ENCODE data around the gene ABLIM2.
"Not testable (repeated sequence)": the region's sequence is repeated elsewhere in the genome, so short reads cannot be mapped to it uniquely, and the experiment has no call there.

Gene ABLIM2

GRCh38 chr4:7949759-7950158 is 208.9 kb downstream of the ABLIM2 start:
- Mint-ChIP-seq H3K9me3 (no peaks in the 10 kb centered on the region), H3K27ac (ENCODE audit: low read depth) (peak overlapping the region; percentile 45), H3K4me3 (no peak overlapping the region), H3K36me3 (ENCODE audit: insufficient read depth) (peaks cover 3% of the 10 kb centered on the region), H3K27me3 (no peaks in the 10 kb centered on the region), H3K4me1 (peaks cover 15% of the 10 kb centered on the region)
- DNase-seq (ENCODE audit: low spot score in 2 of 2) = no peak
- ATAC-seq (replicated peaks; ENCODE audit: extremely low read depth, poor library complexity, severe bottlenecking) = no peak

DNA sequence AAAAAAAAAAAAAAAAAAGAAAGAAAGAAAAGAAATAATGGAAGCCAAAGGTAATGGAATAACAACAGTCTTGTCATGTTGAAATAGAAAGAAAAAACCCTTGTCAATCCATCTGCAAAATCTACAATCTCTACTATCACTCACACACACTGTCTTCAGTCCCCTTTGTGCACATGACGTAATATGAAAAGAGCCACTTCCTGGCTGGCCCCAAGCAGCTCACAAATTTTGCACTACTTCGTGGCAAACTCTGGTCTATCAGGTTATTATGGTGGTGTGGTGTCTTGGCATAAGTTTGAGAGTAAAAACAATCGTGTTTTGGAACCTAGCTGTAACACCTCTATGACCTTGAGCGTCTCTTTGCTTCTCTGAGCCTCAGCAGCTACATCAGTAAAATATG is 210.7 kb downstream of the ABLIM2 start:
- H3K4me1 Mint-ChIP-seq = peaks cover 15% of the 10 kb centered on the region
- peaks cover 3% of the 10 kb centered on the region for H3K36me3 Mint-ChIP-seq (ENCODE audit: insufficient read depth)
- H3K27ac Mint-ChIP-seq (ENCODE audit: low read depth) = no peak overlapping the region
- DNase-seq (ENCODE audit: low spot score in 2 of 2) (peak in 1 of 2 donors; percentile 35), ATAC-seq (replicated peaks; ENCODE audit: extremely low read depth, poor library complexity, severe bottlenecking) (peak; percentile 99)
- no peak overlapping the region for H3K4me3 Mint-ChIP-seq
- H3K9me3 Mint-ChIP-seq = no peaks in the 10 kb centered on the region
- no peaks in the 10 kb centered on the region for H3K27me3 Mint-ChIP-seq

DNA sequence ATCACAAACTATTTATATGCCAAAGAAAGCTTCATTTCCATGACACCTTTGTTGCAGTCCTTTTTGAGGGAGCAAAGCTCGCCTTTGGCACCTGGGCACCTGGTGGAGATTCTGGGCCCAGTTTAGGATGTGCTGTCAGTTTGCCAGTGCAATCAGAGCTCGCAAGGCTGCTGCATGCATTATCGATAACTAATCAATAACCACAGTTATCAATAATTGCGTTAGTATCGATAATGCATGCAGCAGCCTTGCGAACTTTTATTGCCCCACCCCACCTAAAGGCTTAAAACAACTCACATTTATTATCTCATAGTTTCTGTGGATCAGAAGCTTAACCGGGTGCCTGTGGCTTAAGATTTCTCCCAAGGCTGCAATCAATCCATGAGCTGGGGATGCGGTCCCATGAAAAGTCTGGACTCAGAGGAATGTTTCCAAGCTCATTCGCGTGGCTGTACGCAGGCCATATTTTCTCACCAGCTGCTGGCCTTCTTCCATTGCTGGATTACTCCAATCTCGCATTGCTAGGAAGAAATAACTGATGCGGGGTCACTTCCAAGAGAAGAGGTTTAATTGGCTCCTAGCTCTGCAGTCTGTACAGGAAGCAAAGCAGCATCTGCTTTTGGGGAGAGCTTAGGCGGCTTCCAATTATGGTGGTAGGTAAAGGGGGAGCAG is 212.8 kb downstream of the ABLIM2 start:
- Mint-ChIP-seq H3K4me3 (no peak overlapping the region), H3K27ac (ENCODE audit: low read depth) (peak overlapping the region; percentile 41), H3K9me3 (no peaks in the 10 kb centered on the region), H3K4me1 (peaks cover 15% of the 10 kb centered on the region), H3K36me3 (ENCODE audit: insufficient read depth) (peaks cover 3% of the 10 kb centered on the region), H3K27me3 (no peaks in the 10 kb centered on the region)
- DNase-seq (ENCODE audit: low spot score in 2 of 2) = no peak
- no peak for ATAC-seq (replicated peaks; ENCODE audit: extremely low read depth, poor library complexity, severe bottlenecking)

DNA sequence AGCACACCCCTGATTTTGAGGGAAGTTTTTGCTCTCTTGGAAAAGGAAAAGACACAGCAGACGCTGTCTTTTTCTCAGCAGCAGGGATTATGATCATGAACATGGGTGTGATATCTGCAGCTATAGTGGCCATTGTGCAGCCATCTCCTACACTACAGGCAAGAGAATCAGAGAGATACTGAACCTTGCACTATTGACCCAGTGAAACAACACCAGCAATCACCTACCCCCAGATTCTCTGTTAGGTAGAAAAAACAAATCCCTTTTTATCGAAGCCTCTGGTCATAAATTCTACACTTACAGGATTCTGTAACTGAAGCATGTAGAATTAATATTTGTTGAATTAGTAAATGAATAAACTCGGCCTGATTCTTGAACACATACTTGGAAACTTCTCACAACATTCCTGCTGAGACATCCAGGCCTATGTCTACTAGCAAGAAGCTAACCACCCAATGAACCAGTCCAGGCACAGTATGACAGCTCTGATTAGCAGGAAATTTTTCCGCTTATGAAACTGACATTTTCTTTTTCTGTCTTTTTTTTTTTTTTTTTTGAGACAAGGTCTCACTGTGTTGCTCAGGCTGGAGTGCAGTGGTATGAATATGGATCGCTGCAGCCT is 213.9 kb downstream of the ABLIM2 start:
- Mint-ChIP-seq H3K4me1 (peaks cover 15% of the 10 kb centered on the region), H3K9me3 (no peaks in the 10 kb centered on the region), H3K36me3 (ENCODE audit: insufficient read depth) (peaks cover 5% of the 10 kb centered on the region), H3K27ac (ENCODE audit: low read depth) (no peak overlapping the region), H3K27me3 (no peaks in the 10 kb centered on the region), H3K4me3 (no peak overlapping the region)
- DNase-seq (ENCODE audit: low spot score in 2 of 2) (no peak), ATAC-seq (replicated peaks; ENCODE audit: extremely low read depth, poor library complexity, severe bottlenecking) (no peak)

- H3K27me3 Mint-ChIP-seq; H3K9me3 Mint-ChIP-seq; H3K27ac Mint-ChIP-seq (ENCODE audit: low read depth); DNase-seq (ENCODE audit: low spot score in 2 of 2); H3K4me3 Mint-ChIP-seq; ATAC-seq (replicated peaks; ENCODE audit: extremely low read depth, poor library complexity, severe bottlenecking); H3K36me3 Mint-ChIP-seq (ENCODE audit: insufficient read depth); H3K4me1 Mint-ChIP-seq: not testable (repeated sequence)
Measured at GRCh38 chr4:7943688-7944087, 214.9 kb downstream of the ABLIM2 start.

- Mint-ChIP-seq H3K27ac (ENCODE audit: low read depth) (no peak overlapping the region), H3K27me3 (no peaks in the 10 kb centered on the region), H3K4me1 (peaks cover 8% of the 10 kb centered on the region), H3K36me3 (ENCODE audit: insufficient read depth) (peaks cover 6% of the 10 kb centered on the region), H3K4me3 (no peak overlapping the region), H3K9me3 (no peaks in the 10 kb centered on the region)
- no peak for DNase-seq (ENCODE audit: low spot score in 2 of 2)
- ATAC-seq (replicated peaks; ENCODE audit: extremely low read depth, poor library complexity, severe bottlenecking) = no peak
Measured at GRCh38 chr4:7943211-7943610, 215.4 kb downstream of the ABLIM2 start.

DNA sequence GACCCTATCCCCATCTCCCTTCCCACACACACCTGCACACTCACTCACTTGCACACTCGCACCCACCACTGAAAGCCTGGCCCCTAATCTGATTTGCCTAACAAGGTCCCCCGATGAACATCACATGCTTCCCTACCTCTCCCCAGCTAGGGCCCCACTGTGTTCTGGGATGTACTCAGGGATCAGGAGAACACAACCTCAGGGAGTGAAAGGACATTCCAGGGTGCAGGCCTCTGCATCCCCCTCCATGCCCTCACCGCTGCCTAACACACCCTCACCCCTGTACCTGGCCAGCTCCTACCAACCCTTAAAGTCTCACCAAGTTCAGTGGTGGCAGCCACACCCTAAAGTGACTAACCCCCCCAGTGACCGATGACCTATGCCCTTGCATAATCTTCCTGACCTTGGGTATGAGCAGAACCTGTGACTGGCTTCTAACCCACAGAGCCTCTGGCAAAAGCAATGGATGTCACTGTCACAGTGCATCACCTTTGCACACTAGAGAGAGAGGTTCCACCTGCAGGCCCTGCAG is 216.6 kb downstream of the ABLIM2 start:
- ATAC-seq (replicated peaks; ENCODE audit: extremely low read depth, poor library complexity, severe bottlenecking) (no peak), DNase-seq (ENCODE audit: low spot score in 2 of 2) (no peak)
- no peaks in the 10 kb centered on the region for H3K27me3 Mint-ChIP-seq
- H3K27ac Mint-ChIP-seq (ENCODE audit: low read depth) = no peak overlapping the region
- H3K36me3 Mint-ChIP-seq (ENCODE audit: insufficient read depth) = peaks cover 6% of the 10 kb centered on the region
- H3K9me3 Mint-ChIP-seq = no peaks in the 10 kb centered on the region
- peaks cover 15% of the 10 kb centered on the region for H3K4me1 Mint-ChIP-seq
- H3K4me3 Mint-ChIP-seq = no peak overlapping the region

- Mint-ChIP-seq H3K27ac (ENCODE audit: low read depth) (no peak overlapping the region), H3K4me3 (peak overlapping the region; percentile 21)
- ATAC-seq (replicated peaks; ENCODE audit: extremely low read depth, poor library complexity, severe bottlenecking) = no peak
Measured at GRCh38 chr4:7941111-7941964, 217.3 kb downstream of the ABLIM2 start.

GRCh38 chr4:7939377-7940108 is 219.1 kb downstream of the ABLIM2 start, which contains the start of gene AFAP1:
TSS of gene AFAP1 (minus strand) at chr4:7939861. CDS start at chr4:7872078, 67,783 bp downstream.
- H3K27me3 Mint-ChIP-seq = no peaks in the 10 kb centered on the region

More at GRCh38 chr4:7941111-7941964, 217.3 kb downstream of the ABLIM2 start:
- Mint-ChIP-seq H3K9me3 (no peaks in the 10 kb centered on the region), H3K4me1 (peaks cover 20% of the 10 kb centered on the region), H3K36me3 (ENCODE audit: insufficient read depth) (peaks cover 6% of the 10 kb centered on the region), H3K27me3 (no peaks in the 10 kb centered on the region)
- DNase-seq (ENCODE audit: low spot score in 2 of 2) = no peak

GRCh38 chr4:7938609-7939376 is 219.8 kb downstream of the ABLIM2 start:
- Mint-ChIP-seq H3K4me1 (peaks cover 34% of the 10 kb centered on the region), H3K9me3 (no peaks in the 10 kb centered on the region), H3K36me3 (ENCODE audit: insufficient read depth) (peaks cover 6% of the 10 kb centered on the region), H3K27me3 (no peaks in the 10 kb centered on the region), H3K4me3 (peak overlapping the region; percentile 79), H3K27ac (ENCODE audit: low read depth) (peak overlapping the region; percentile 71)
- DNase-seq (ENCODE audit: low spot score in 2 of 2) (no peak), ATAC-seq (replicated peaks; ENCODE audit: extremely low read depth, poor library complexity, severe bottlenecking) (peak; percentile 25)

More at GRCh38 chr4:7939377-7940108, 219.1 kb downstream of the ABLIM2 start, which contains the start of gene AFAP1:
- Mint-ChIP-seq H3K9me3 (no peaks in the 10 kb centered on the region), H3K4me3 (peak within 1 kb of the TSS; percentile 79), H3K27ac (ENCODE audit: low read depth) (peak within 1 kb of the TSS; percentile 71), H3K36me3 (ENCODE audit: insufficient read depth) (peaks cover 6% of the 10 kb centered on the region), H3K4me1 (peaks cover 27% of the 10 kb centered on the region)
- ATAC-seq (replicated peaks; ENCODE audit: extremely low read depth, poor library complexity, severe bottlenecking) = peak; percentile 99
- peak; percentile 78 to 83 for DNase-seq (ENCODE audit: low spot score in 2 of 2)

DNA sequence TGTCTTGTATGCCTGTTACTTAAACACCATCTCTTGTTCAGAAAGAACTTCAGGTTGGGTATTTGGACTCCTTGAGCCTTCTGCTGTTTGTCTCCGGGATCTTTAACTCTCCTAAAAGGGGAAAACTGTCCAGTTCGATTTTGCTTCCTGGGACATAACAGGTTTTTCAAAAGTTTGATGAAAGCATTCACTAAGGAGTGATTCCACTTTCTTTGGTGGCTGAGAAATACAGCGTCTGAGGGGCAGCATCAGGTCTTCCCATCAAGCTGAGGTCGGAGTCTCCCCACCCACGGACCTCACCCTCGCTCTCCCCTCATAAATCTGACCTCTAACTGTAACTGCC is 220.4 kb downstream of the ABLIM2 start:
- peaks cover 38% of the 10 kb centered on the region for H3K4me1 Mint-ChIP-seq
- peaks cover 6% of the 10 kb centered on the region for H3K36me3 Mint-ChIP-seq (ENCODE audit: insufficient read depth)
- H3K27ac Mint-ChIP-seq (ENCODE audit: low read depth) = peak overlapping the region; percentile 71
- ATAC-seq (replicated peaks; ENCODE audit: extremely low read depth, poor library complexity, severe bottlenecking) (no peak), DNase-seq (ENCODE audit: low spot score in 2 of 2) (no peak)
- H3K27me3 Mint-ChIP-seq = no peaks in the 10 kb centered on the region
- peak overlapping the region; percentile 79 for H3K4me3 Mint-ChIP-seq
- no peaks in the 10 kb centered on the region for H3K9me3 Mint-ChIP-seq
